Memory B cell (primary cell): ENCODE data around the gene SUV39H2.
A peak's percentile ranks its signal among the peaks of the same experiment; 100 is the strongest.
"Not testable (repeated sequence)": the region's sequence is repeated elsewhere in the genome, so short reads cannot be mapped to it uniquely, and the experiment has no call there.

Experiments
- ATAC-seq: fragments of 150-1000 bp; cut with Tn5 transposase; 2 replicates; pipeline ENCODE4 v1.10.0; 2021; ENCODE audit warnings: low read depth, mild to moderate bottlenecking, moderate library complexity
- DNase-seq, 2 donors: peaks; one replicate each; pipeline ENCODE4 v3.0.0; 2022; ENCODE audit warnings: low spot score in 2 of 2
- H3K27ac Mint-ChIP-seq: one replicate; pipeline ENCODE4 v1.8.0; 2022; ENCODE audit warnings: mild to moderate bottlenecking, moderate library complexity, mixed read lengths
- H3K27me3 Mint-ChIP-seq: one replicate; pipeline ENCODE4 v1.8.0; 2022; ENCODE audit warnings: mixed read lengths
- H3K36me3 Mint-ChIP-seq: one replicate; pipeline ENCODE4 v1.8.0; 2022; ENCODE audit warnings: mild to moderate bottlenecking, mixed read lengths
- H3K4me1 Mint-ChIP-seq: one replicate; pipeline ENCODE4 v1.8.0; 2022; ENCODE audit warnings: mixed read lengths
- H3K4me3 Mint-ChIP-seq: one replicate; pipeline ENCODE4 v1.8.0; 2022; ENCODE audit warnings: mild to moderate bottlenecking, moderate library complexity, mixed read lengths
- H3K9me3 Mint-ChIP-seq: one replicate; pipeline ENCODE4 v1.8.0; 2022; ENCODE audit warnings: mixed read lengths

SUV39H2 gene

GRCh38 chr10:14891151-14891550 is 12.5 kb downstream of the SUV39H2 start:
- Mint-ChIP-seq H3K4me1 (peaks cover 2% of the 10 kb centered on the region), H3K27ac (peak overlapping the region; percentile 17)

DNA sequence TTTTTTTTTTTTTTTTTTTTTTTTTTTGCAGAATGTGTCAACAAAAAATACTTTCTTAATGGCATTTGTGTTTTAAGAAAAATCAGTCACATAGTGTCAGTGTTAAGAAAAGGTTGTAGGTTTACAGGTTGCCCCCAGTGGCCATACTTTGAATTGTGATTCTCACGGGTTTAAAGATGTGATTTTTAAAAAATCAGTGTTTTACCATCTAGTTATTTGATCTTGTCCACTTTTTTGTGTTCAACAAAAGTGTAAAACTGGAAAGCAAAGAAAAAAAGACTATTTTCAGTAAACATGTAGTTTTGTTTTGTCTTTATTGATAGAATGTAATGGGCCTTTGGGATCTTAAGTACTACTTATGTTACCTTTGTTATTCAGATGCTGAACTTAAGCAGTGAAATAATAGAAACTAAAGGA is 25.7 kb downstream of the SUV39H2 start:
- Mint-ChIP-seq H3K4me3 (no peak overlapping the region), H3K27me3 (no peaks in the 10 kb centered on the region), H3K36me3 (peaks cover 17% of the 10 kb centered on the region), H3K4me1 (no peaks in the 10 kb centered on the region), H3K9me3 (no peaks in the 10 kb centered on the region), H3K27ac (peak overlapping the region; percentile 41)
- DNase-seq (peak in 1 of 2 donors; percentile 9), ATAC-seq (peak; percentile 78)

More at GRCh38 chr10:14891151-14891550, 12.5 kb downstream of the SUV39H2 start:
- DNase-seq (no peak), ATAC-seq (no peak)
- no peak overlapping the region for H3K4me3 Mint-ChIP-seq
- H3K27me3 Mint-ChIP-seq: no peaks in the 10 kb centered on the region
- no peaks in the 10 kb centered on the region for H3K9me3 Mint-ChIP-seq
- H3K36me3 Mint-ChIP-seq: no peaks in the 10 kb centered on the region

GRCh38 chr10:14904864-14905263 is 26.2 kb downstream of the SUV39H2 start:
- ATAC-seq: no peak
- no peak overlapping the region for H3K4me3 Mint-ChIP-seq
- no peaks in the 10 kb centered on the region for H3K9me3 Mint-ChIP-seq
- no peaks in the 10 kb centered on the region for H3K4me1 Mint-ChIP-seq
- peak overlapping the region; percentile 41 for H3K27ac Mint-ChIP-seq
- peaks cover 19% of the 10 kb centered on the region for H3K36me3 Mint-ChIP-seq
- no peak for DNase-seq
- H3K27me3 Mint-ChIP-seq: no peaks in the 10 kb centered on the region

GRCh38 chr10:14905890-14906289 is 27.2 kb downstream of the SUV39H2 start:
- peaks cover 27% of the 10 kb centered on the region for H3K36me3 Mint-ChIP-seq
- no peaks in the 10 kb centered on the region for H3K9me3 Mint-ChIP-seq
- DNase-seq (no peak), ATAC-seq (no peak)
- peak overlapping the region; percentile 41 for H3K27ac Mint-ChIP-seq
- no peak overlapping the region for H3K4me3 Mint-ChIP-seq
- H3K4me1 Mint-ChIP-seq: no peaks in the 10 kb centered on the region
- H3K27me3 Mint-ChIP-seq: no peaks in the 10 kb centered on the region

GRCh38 chr10:14906765-14907164 is 28.1 kb downstream of the SUV39H2 start:
- H3K4me3 Mint-ChIP-seq: no peak overlapping the region
- DNase-seq (no peak), ATAC-seq (no peak)
- H3K27me3 Mint-ChIP-seq: no peaks in the 10 kb centered on the region
- peaks cover 32% of the 10 kb centered on the region for H3K36me3 Mint-ChIP-seq
- no peaks in the 10 kb centered on the region for H3K9me3 Mint-ChIP-seq
- no peaks in the 10 kb centered on the region for H3K4me1 Mint-ChIP-seq
- H3K27ac Mint-ChIP-seq: no peak overlapping the region

DNA sequence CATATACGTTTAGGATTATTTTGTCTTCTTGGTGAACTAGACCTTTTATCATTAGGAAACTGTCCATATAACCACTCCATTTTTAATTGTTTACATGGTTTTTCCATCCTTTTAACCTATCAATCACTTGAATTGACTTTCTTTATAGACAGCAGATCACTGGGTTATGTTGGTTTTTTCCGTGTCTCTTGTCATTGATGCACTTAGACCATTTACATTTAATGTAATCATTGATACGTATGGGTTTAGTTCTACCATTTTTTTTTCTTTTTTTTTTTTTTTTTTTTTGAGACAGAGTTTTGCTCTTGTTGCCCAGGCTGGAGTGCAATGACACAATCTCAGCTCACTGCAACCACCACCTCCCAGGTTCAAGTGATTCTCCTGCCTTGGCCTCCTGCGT is 28.9 kb downstream of the SUV39H2 start:
- not testable (repeated sequence) for H3K27ac Mint-ChIP-seq, H3K4me3 Mint-ChIP-seq, H3K27me3 Mint-ChIP-seq, H3K9me3 Mint-ChIP-seq, H3K4me1 Mint-ChIP-seq, DNase-seq, ATAC-seq
- H3K36me3 Mint-ChIP-seq: peaks cover 32% of the 10 kb centered on the region

DNA sequence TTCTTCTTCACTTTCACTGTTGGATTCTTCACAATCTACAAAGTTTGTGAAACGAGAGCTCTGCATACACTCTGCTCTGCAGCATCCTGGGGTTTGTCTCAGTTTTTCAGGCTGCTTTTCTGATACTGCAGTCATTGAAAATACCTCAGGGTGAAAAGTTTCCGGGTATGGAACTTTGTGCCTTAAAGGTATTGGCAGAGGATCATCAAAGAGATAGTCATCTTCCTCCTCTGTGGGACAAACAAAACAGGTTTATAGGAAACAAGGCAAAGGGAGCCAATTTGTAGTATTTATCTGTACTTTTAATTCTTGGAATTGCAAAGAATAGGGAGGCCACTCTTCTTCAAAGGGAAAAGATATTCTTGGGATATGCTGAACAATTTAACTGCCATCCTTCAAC is 30.4 kb downstream of the SUV39H2 start:
- peak overlapping the region; percentile 17 for H3K27ac Mint-ChIP-seq
- ATAC-seq (no peak), DNase-seq (no peak)
- no peaks in the 10 kb centered on the region for H3K9me3 Mint-ChIP-seq
- H3K4me1 Mint-ChIP-seq: no peaks in the 10 kb centered on the region
- no peaks in the 10 kb centered on the region for H3K27me3 Mint-ChIP-seq
- no peak overlapping the region for H3K4me3 Mint-ChIP-seq
- H3K36me3 Mint-ChIP-seq: peaks cover 38% of the 10 kb centered on the region

- no peak for ATAC-seq
Measured at GRCh38 chr10:14910953-14911352, 32.3 kb downstream of the SUV39H2 start.

GRCh38 chr10:14911801-14912200 is 33.1 kb downstream of the SUV39H2 start:
- H3K36me3 Mint-ChIP-seq: peaks cover 52% of the 10 kb centered on the region
- ATAC-seq: no peak

More at GRCh38 chr10:14910953-14911352, 32.3 kb downstream of the SUV39H2 start:
- no peaks in the 10 kb centered on the region for H3K27me3 Mint-ChIP-seq
- no peaks in the 10 kb centered on the region for H3K4me1 Mint-ChIP-seq
- DNase-seq: no peak
- no peak overlapping the region for H3K4me3 Mint-ChIP-seq
- H3K36me3 Mint-ChIP-seq: peaks cover 45% of the 10 kb centered on the region
- H3K9me3 Mint-ChIP-seq: no peaks in the 10 kb centered on the region
- H3K27ac Mint-ChIP-seq: peak overlapping the region; percentile 72

GRCh38 chr10:14916600-14916999 is 37.9 kb downstream of the SUV39H2 start:
- Mint-ChIP-seq H3K4me1 (no peaks in the 10 kb centered on the region), H3K9me3 (peaks cover 2% of the 10 kb centered on the region), H3K27me3 (no peaks in the 10 kb centered on the region), H3K27ac (no peak overlapping the region), H3K36me3 (peaks cover 58% of the 10 kb centered on the region), H3K4me3 (no peak overlapping the region)
- ATAC-seq (no peak), DNase-seq (no peak)

More at GRCh38 chr10:14911801-14912200, 33.1 kb downstream of the SUV39H2 start:
- H3K4me3 Mint-ChIP-seq: no peak overlapping the region
- no peaks in the 10 kb centered on the region for H3K4me1 Mint-ChIP-seq
- no peaks in the 10 kb centered on the region for H3K9me3 Mint-ChIP-seq
- H3K27me3 Mint-ChIP-seq: no peaks in the 10 kb centered on the region
- H3K27ac Mint-ChIP-seq: peak overlapping the region; percentile 58
- DNase-seq: no peak

- H3K27me3 Mint-ChIP-seq: no peaks in the 10 kb centered on the region
- no peak for ATAC-seq
- peaks cover 64% of the 10 kb centered on the region for H3K36me3 Mint-ChIP-seq
- no peak for DNase-seq
- H3K27ac Mint-ChIP-seq: no peak overlapping the region
- H3K4me3 Mint-ChIP-seq: no peak overlapping the region
- no peaks in the 10 kb centered on the region for H3K4me1 Mint-ChIP-seq
- H3K9me3 Mint-ChIP-seq: peaks cover 2% of the 10 kb centered on the region
Measured at GRCh38 chr10:14917827-14918226, 39.2 kb downstream of the SUV39H2 start.

GRCh38 chr10:14918964-14919363 is 40.3 kb downstream of the SUV39H2 start:
- H3K4me1 Mint-ChIP-seq: no peaks in the 10 kb centered on the region
- no peak overlapping the region for H3K4me3 Mint-ChIP-seq
- peaks cover 64% of the 10 kb centered on the region for H3K36me3 Mint-ChIP-seq
- peaks cover 2% of the 10 kb centered on the region for H3K9me3 Mint-ChIP-seq
- no peaks in the 10 kb centered on the region for H3K27me3 Mint-ChIP-seq
- no peak for ATAC-seq
- no peak overlapping the region for H3K27ac Mint-ChIP-seq
- DNase-seq: no peak

GRCh38 chr10:14924013-14924412 is 45.3 kb downstream of the SUV39H2 start:
- ATAC-seq: no peak
- DNase-seq: no peak
- Mint-ChIP-seq H3K4me1 (peaks cover 17% of the 10 kb centered on the region), H3K9me3 (no peaks in the 10 kb centered on the region), H3K27me3 (no peaks in the 10 kb centered on the region), H3K27ac (no peak overlapping the region), H3K36me3 (peaks cover 55% of the 10 kb centered on the region), H3K4me3 (no peak overlapping the region)

DNA sequence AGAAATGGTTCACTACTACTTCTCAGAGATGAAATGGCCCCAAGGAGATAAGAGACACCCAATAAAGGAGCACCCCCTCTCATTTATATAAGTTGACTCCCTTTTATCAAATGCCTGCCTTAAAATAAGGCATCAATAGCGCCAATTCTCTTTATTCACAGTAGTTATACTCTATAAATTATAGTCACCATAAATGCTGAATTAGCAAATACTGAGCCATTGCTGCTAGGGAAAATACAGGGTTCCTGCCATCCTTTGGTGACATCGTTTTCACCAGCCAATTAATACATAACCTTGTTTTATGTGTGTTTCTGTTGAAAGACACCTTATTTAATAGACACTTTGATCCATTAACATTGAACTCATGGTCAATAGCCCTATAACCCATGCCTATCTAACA is 46.6 kb downstream of the SUV39H2 start:
- H3K27me3 Mint-ChIP-seq: no peaks in the 10 kb centered on the region
- H3K4me1 Mint-ChIP-seq: peaks cover 17% of the 10 kb centered on the region

DNA sequence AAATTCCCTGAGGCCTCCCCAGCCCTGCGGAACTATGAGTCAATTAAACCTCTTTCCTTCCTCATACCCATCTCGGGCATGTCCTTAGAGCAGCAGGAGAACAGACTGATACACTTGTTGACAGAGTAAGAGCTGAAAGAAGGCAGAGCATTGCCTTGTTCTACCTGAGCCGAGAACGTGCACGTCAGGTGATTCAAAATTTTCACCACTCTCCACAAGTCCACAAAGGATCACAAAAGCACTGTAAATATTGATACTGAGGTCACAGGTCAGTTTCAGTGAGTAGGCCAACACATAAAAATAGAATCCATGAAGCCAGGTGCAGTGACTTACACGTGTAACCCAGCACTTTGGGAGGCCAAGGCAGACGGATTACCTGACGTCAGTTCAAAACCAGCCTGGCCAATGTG is 47.4 kb downstream of the SUV39H2 start:
- peak overlapping the region; percentile 91 for H3K27ac Mint-ChIP-seq
- H3K4me3 Mint-ChIP-seq: no peak overlapping the region
- DNase-seq: no peak
- peak; percentile 2 for ATAC-seq
- no peaks in the 10 kb centered on the region for H3K27me3 Mint-ChIP-seq
- H3K9me3 Mint-ChIP-seq: no peaks in the 10 kb centered on the region
- peaks cover 42% of the 10 kb centered on the region for H3K36me3 Mint-ChIP-seq
- peaks cover 17% of the 10 kb centered on the region for H3K4me1 Mint-ChIP-seq

More for the DNA sequence above, 46.6 kb downstream of the SUV39H2 start:
- Mint-ChIP-seq H3K9me3 (no peaks in the 10 kb centered on the region), H3K27ac (peak overlapping the region; percentile 91), H3K4me3 (no peak overlapping the region), H3K36me3 (peaks cover 47% of the 10 kb centered on the region)
- no peak for ATAC-seq
- DNase-seq: no peak
